Colonic mucosa (tissue), 4 donors: ENCODE measurements around the gene PRAMEF2. TPM values are rescaled to one million over a fixed set of nuclear protein-coding genes. Genes with fewer than 3 reads are reported as not detected.
"Not testable (repeated sequence)": the region's sequence is repeated elsewhere in the genome, so short reads cannot be mapped to it uniquely, and the experiment has no call there.

Source experiments
- DNase-seq: peaks from one replicate; pipeline ENCODE4 v3.0.0-alpha.2; 2020
- H3K27ac ChIP-seq: fragments of 200-600 bp; one replicate; pipeline ENCODE4 v1.8.0; 2021
- H3K27me3 ChIP-seq: fragments of 200-600 bp; one replicate; pipeline ENCODE4 v1.8.0; 2021
- H3K36me3 ChIP-seq: fragments of 200-600 bp; one replicate; pipeline ENCODE4 v1.8.0; 2021
- H3K4me1 ChIP-seq: fragments of 200-600 bp; one replicate; pipeline ENCODE4 v1.8.0; 2021; ENCODE audit warnings: mild to moderate bottlenecking
- H3K4me3 ChIP-seq: fragments of 200-600 bp; one replicate; pipeline ENCODE4 v1.8.0; 2021
- H3K9ac ChIP-seq, 2 donors: one replicate each; pipeline ENCODE4 v1.7.0; 2013; ENCODE audit warnings: control low read depth in 2 of 2, low read depth in 2 of 2, low read length in 2 of 2
- H3K9me3 ChIP-seq: fragments of 200-600 bp; one replicate; pipeline ENCODE4 v1.8.0; 2021
- intact Hi-C: fragments of 100-400 bp; cut with DNase I; formaldehyde crosslinking; loops from one replicate; pipeline ENCODE4 v1.14.1; 2022
- total RNA-seq, 2 donors: library from RNA; stranded (reverse); fragmentation: NEBNext Ultra II Directional in 1 of 2; extraction: Animal tissue kit (Norgen Biotek cat#: 25700) in 1 of 2; gene quantifications; one replicate each; pipeline ENCODE4 v1.2.1, GENCODE V29; 2021
- TF ChIP-seq, protein P1 (sequence below): fragments of 200-600 bp; IDR thresholded peaks from one replicate; pipeline ENCODE4 v1.8.0; 2022; ENCODE audit warnings: antibody characterized with exemption, mild to moderate bottlenecking
- donor health status: healthy.
- donor health status: DM: no; HTN: no; CAD: no.
- donor health status: DM: no; HTN: no; CAD: no.

The PRAMEF2 gene, protein sequence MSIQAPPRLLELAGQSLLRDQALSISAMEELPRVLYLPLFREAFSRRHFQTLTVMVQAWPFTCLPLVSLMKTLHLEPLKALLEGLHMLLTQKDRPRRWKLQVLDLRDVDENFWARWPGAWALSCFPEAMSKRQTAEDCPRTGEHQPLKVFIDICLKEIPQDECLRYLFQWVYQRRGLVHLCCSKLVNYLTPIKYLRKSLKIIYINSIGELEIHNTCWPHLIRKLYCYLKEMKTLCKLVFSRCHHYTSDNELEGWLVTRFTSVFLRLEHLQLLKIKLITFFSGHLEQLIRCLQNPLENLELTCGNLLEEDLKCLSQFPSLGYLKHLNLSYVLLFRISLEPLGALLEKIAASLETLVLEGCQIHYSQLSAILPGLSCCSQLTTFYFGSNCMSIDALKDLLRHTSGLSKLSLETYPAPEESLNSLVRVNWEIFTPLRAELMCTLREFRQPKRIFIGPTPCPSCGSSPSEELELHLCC
- total RNA-seq = not detected

- H3K36me3 ChIP-seq, DNase-seq, H3K27me3 ChIP-seq, H3K4me1 ChIP-seq, H3K27ac ChIP-seq, H3K9me3 ChIP-seq, H3K9ac ChIP-seq, intact Hi-C loops, H3K4me3 ChIP-seq: not testable (repeated sequence)
These were observed at the start of gene PRAMEF2 for GRCh38 chr1:12856786-12857185. Gene PRAMEF2, plus strand, starts transcription at chr1:12857086. Its CDS starts 1,924 bp downstream, at chr1:12859010.

GRCh38 chr1:12809933-12810332 is 47.0 kb upstream of the PRAMEF2 start:
- TF ChIP-seq, protein P1, sequence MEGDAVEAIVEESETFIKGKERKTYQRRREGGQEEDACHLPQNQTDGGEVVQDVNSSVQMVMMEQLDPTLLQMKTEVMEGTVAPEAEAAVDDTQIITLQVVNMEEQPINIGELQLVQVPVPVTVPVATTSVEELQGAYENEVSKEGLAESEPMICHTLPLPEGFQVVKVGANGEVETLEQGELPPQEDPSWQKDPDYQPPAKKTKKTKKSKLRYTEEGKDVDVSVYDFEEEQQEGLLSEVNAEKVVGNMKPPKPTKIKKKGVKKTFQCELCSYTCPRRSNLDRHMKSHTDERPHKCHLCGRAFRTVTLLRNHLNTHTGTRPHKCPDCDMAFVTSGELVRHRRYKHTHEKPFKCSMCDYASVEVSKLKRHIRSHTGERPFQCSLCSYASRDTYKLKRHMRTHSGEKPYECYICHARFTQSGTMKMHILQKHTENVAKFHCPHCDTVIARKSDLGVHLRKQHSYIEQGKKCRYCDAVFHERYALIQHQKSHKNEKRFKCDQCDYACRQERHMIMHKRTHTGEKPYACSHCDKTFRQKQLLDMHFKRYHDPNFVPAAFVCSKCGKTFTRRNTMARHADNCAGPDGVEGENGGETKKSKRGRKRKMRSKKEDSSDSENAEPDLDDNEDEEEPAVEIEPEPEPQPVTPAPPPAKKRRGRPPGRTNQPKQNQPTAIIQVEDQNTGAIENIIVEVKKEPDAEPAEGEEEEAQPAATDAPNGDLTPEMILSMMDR = no peak
- intact Hi-C loops = no loop called here
- no peaks in the 10 kb centered on the region for H3K36me3 ChIP-seq

GRCh38 chr1:12810691-12811408 is 46.0 kb upstream of the PRAMEF2 start:
- Histone ChIP-seq H3K4me3 (no peak overlapping the region), H3K27me3 (no peaks in the 10 kb centered on the region), H3K4me1 (no peaks in the 10 kb centered on the region), H3K27ac (no peak overlapping the region), H3K9me3 (no peaks in the 10 kb centered on the region), H3K36me3 (no peaks in the 10 kb centered on the region), H3K9ac (no peak overlapping the region)
- intact Hi-C loops = no loop called here
- no peak for DNase-seq
- TF ChIP-seq, protein P1 = no peak

More at GRCh38 chr1:12809933-12810332, 47.0 kb upstream of the PRAMEF2 start:
- H3K4me1 ChIP-seq = no peaks in the 10 kb centered on the region
- H3K9me3 ChIP-seq = no peaks in the 10 kb centered on the region
- H3K9ac ChIP-seq = no peak overlapping the region
- H3K27me3 ChIP-seq = no peaks in the 10 kb centered on the region
- no peak for DNase-seq
- H3K4me3 ChIP-seq = no peak overlapping the region
- no peak overlapping the region for H3K27ac ChIP-seq

DNA sequence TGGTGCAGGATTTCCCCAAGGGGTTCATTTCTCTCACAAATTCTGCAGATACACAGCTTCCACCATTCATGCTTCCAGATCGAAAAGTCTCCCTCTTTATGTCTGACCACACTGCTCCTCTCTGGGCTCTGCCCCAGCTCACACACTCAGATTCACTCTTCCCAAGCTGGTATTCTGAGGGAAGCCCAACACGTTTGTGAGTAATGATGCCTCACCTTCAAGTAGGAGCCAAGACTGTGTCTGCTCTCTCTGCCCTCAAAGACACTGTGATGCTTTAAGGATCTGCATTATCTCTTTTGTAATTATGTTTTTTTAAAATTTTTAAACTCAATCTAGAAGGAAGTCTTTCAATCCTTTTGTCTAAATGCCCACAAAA is 45.5 kb upstream of the PRAMEF2 start:
- TF ChIP-seq, protein P1 = no peak
- Histone ChIP-seq H3K9ac (no peak overlapping the region), H3K9me3 (no peaks in the 10 kb centered on the region), H3K36me3 (no peaks in the 10 kb centered on the region), H3K27ac (no peak overlapping the region), H3K4me1 (no peaks in the 10 kb centered on the region), H3K4me3 (no peak overlapping the region), H3K27me3 (no peaks in the 10 kb centered on the region)
- intact Hi-C loops = no loop called here
- no peak for DNase-seq

GRCh38 chr1:12819061-12819460 is 37.8 kb upstream of the PRAMEF2 start:
- intact Hi-C loops, H3K9me3 ChIP-seq, H3K27ac ChIP-seq, H3K36me3 ChIP-seq, H3K4me3 ChIP-seq, DNase-seq, H3K9ac ChIP-seq, H3K4me1 ChIP-seq, H3K27me3 ChIP-seq: not testable (repeated sequence)

GRCh38 chr1:12831310-12831709 is 25.6 kb upstream of the PRAMEF2 start, which contains the start of gene PRAMEF11:
Gene PRAMEF11, minus strand, starts transcription at chr1:12831410. Its CDS starts 2,621 bp downstream, at chr1:12828789.
- DNase-seq, H3K9ac ChIP-seq, H3K9me3 ChIP-seq, H3K36me3 ChIP-seq, intact Hi-C loops, H3K4me1 ChIP-seq, H3K27me3 ChIP-seq, H3K4me3 ChIP-seq, H3K27ac ChIP-seq: not testable (repeated sequence)

DNA sequence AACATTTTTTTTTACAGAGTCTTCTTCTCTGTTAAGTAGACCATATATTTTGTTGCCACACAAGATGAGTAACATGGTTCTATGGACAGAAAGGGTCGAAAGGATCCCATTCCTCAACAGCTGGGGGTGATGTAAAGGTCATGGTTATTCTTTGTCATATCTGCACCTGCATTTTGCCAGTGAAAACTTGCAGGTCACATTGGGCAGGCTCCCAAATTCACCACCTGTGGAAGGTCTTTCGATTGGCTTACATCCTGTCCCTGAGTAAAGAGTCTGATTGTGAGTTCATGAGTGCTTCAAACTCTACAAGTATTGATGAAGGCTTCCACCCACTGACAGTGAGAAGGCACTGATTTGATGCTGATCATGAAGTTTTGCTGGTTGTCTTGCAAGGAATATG is 23.6 kb upstream of the PRAMEF2 start:
- H3K36me3 ChIP-seq, H3K9me3 ChIP-seq, H3K27ac ChIP-seq, H3K27me3 ChIP-seq, H3K4me1 ChIP-seq, intact Hi-C loops, DNase-seq, H3K9ac ChIP-seq, H3K4me3 ChIP-seq: not testable (repeated sequence)

GRCh38 chr1:12848620-12849019 is 8.3 kb upstream of the PRAMEF2 start, which contains the start of gene HNRNPCL1:
Gene HNRNPCL1, minus strand, starts transcription at chr1:12848720. Its CDS starts 431 bp downstream, at chr1:12848289.
- H3K4me1 ChIP-seq, intact Hi-C loops, DNase-seq, H3K9me3 ChIP-seq, H3K27ac ChIP-seq, H3K36me3 ChIP-seq, H3K4me3 ChIP-seq, H3K27me3 ChIP-seq, H3K9ac ChIP-seq: not testable (repeated sequence)
